ENCODE measurements around the gene TBC1D32. TPM values are rescaled to one million over a fixed set of nuclear protein-coding genes. Genes with fewer than 3 reads are reported as not detected.

Gene TBC1D32
- total RNA-seq, 2 experiments from 2014 or later, result 9.4 to 9.8 TPM

- H3K9me3 Mint-ChIP-seq, result no peaks in the 10 kb centered on the region
- no peaks in the 10 kb centered on the region for H3K27me3 Mint-ChIP-seq
- Histone ChIP-seq H3K4me3 (ENCODE audit: low read length) (no peak overlapping the region), H3K36me3 (ENCODE audit: insufficient read depth, low read length) (no peaks in the 10 kb centered on the region), H3K27ac (ENCODE audit: low read depth in 1 of 2, low read length in 2 of 2) (no peak overlapping the region), H3K4me1 (ENCODE audit: insufficient read depth, low read length) (no peaks in the 10 kb centered on the region), H3K27me3 (ENCODE audit: control insufficient read depth in 1 of 2, insufficient read depth in 2 of 2, low read length in 2 of 2) (no peaks in the 10 kb centered on the region), H3K9me3 (ENCODE audit: control insufficient read depth in 1 of 2, insufficient read depth in 1 of 2, low read length in 2 of 2) (no peaks in the 10 kb centered on the region)
- peaks cover 27% of the 10 kb centered on the region for H3K36me3 Mint-ChIP-seq (ENCODE audit: low read depth)
- no peak for ATAC-seq (ENCODE audit: poor library complexity)
- POLR2A ChIA-PET, result no interaction called here
- no peak for DNase-seq
- no peaks in the 10 kb centered on the region for H3K4me1 Mint-ChIP-seq (ENCODE audit: low read depth)
- TF ChIP-seq CTCF (IDR thresholded peaks at IDR 0.05), result no peak
- intact Hi-C loops (cut with DNase I, micrococcal nuclease), result no loop called here
- no peak overlapping the region for H3K4me3 Mint-ChIP-seq
- CTCF ChIA-PET, result no interaction called here
- H3K27ac Mint-ChIP-seq, result no peak overlapping the region
Observed at GRCh38 chr6:121190122-121190521, 144.2 kb downstream of the TBC1D32 start.

- TF ChIP-seq CTCF (IDR thresholded peaks at IDR 0.05), result no peak
- ATAC-seq (ENCODE audit: poor library complexity) (no peak), DNase-seq (no peak)
- POLR2A ChIA-PET, result no interaction called here
- Histone ChIP-seq H3K4me3 (ENCODE audit: low read length) (no peak overlapping the region), H3K36me3 (ENCODE audit: insufficient read depth, low read length) (no peaks in the 10 kb centered on the region), H3K9me3 (ENCODE audit: control insufficient read depth in 1 of 2, insufficient read depth in 1 of 2, low read length in 2 of 2) (no peaks in the 10 kb centered on the region), H3K27me3 (ENCODE audit: control insufficient read depth in 1 of 2, insufficient read depth in 2 of 2, low read length in 2 of 2) (no peaks in the 10 kb centered on the region), H3K27ac (ENCODE audit: low read depth in 1 of 2, low read length in 2 of 2) (no peak overlapping the region), H3K4me1 (ENCODE audit: insufficient read depth, low read length) (no peaks in the 10 kb centered on the region)
- intact Hi-C loops (cut with DNase I, micrococcal nuclease), result no loop called here
- Mint-ChIP-seq H3K4me3 (no peak overlapping the region), H3K36me3 (ENCODE audit: low read depth) (peaks cover 28% of the 10 kb centered on the region), H3K9me3 (no peaks in the 10 kb centered on the region), H3K27me3 (no peaks in the 10 kb centered on the region), H3K4me1 (ENCODE audit: low read depth) (no peaks in the 10 kb centered on the region), H3K27ac (no peak overlapping the region)
- CTCF ChIA-PET, result no interaction called here
Observed at GRCh38 chr6:121188356-121188755, 145.9 kb downstream of the TBC1D32 start.

- Histone ChIP-seq H3K27ac (ENCODE audit: low read depth in 1 of 2, low read length in 2 of 2) (no peak overlapping the region), H3K4me3 (ENCODE audit: low read length) (no peak overlapping the region), H3K9me3 (ENCODE audit: control insufficient read depth in 1 of 2, insufficient read depth in 1 of 2, low read length in 2 of 2) (no peaks in the 10 kb centered on the region), H3K27me3 (ENCODE audit: control insufficient read depth in 1 of 2, insufficient read depth in 2 of 2, low read length in 2 of 2) (no peaks in the 10 kb centered on the region), H3K36me3 (ENCODE audit: insufficient read depth, low read length) (no peaks in the 10 kb centered on the region), H3K4me1 (ENCODE audit: insufficient read depth, low read length) (no peaks in the 10 kb centered on the region)
- DNase-seq (no peak), ATAC-seq (ENCODE audit: poor library complexity) (no peak)
- Mint-ChIP-seq H3K4me1 (ENCODE audit: low read depth) (no peaks in the 10 kb centered on the region), H3K36me3 (ENCODE audit: low read depth) (peaks cover 23% of the 10 kb centered on the region), H3K27me3 (no peaks in the 10 kb centered on the region), H3K27ac (no peak overlapping the region), H3K9me3 (no peaks in the 10 kb centered on the region), H3K4me3 (no peak overlapping the region)
- TF ChIP-seq CTCF (IDR thresholded peaks at IDR 0.05), result no peak
- ChIA-PET POLR2A (no interaction called here), CTCF (no interaction called here)
- intact Hi-C loops (cut with DNase I, micrococcal nuclease), result no loop called here
Observed at GRCh38 chr6:121187833-121188200, 146.5 kb downstream of the TBC1D32 start.

All from CD4-positive, alpha-beta T cell (primary cell).